Ovary (tissue), 9 donors: Measurements from ENCODE around the gene TXNDC17. TPM values are rescaled to one million over a fixed set of nuclear protein-coding genes. Genes with fewer than 3 reads are reported as not detected.

Source experiments
- DNase-seq, 5 donors: peaks; one replicate each; pipeline ENCODE4 v3.0.0-alpha.2; 2019 to 2020
- H3K27ac ChIP-seq, 2 donors: fragments of 200-600 bp; one replicate each; pipeline versions ENCODE4 v1.5.1 to v1.8.0; 2019 to 2022
- H3K27me3 ChIP-seq: fragments of 200-600 bp; one replicate; pipeline ENCODE4 v1.8.0; 2022
- H3K36me3 ChIP-seq: fragments of 200-600 bp; sonication (generic); one replicate; pipeline ENCODE4 v1.5.1; 2019
- H3K4me1 ChIP-seq: one replicate; pipeline ENCODE4 v1.8.1; 2013; ENCODE audit warnings: mild to moderate bottlenecking, moderate library complexity; ENCODE audit not compliant: insufficient read depth
- H3K4me3 ChIP-seq: fragments of 200-600 bp; sonication (generic); one replicate; pipeline ENCODE4 v1.5.1; 2017
- H3K9me3 ChIP-seq, 2 donors: fragments of 200-600 bp in 1 of 2; sonication (generic) in 1 of 2; one replicate each; pipeline versions ENCODE4 v1.5.1 to v1.8.1; 2013 to 2019; ENCODE audit warnings: mild to moderate bottlenecking in 1 of 2, moderate library complexity in 1 of 2
- EP300 ChIP-seq: sonication (generic); formaldehyde crosslinking; IDR thresholded peaks from one replicate; pipeline ENCODE4 v1.6.1; 2017; ENCODE audit warnings: antibody characterized with exemption
- POLR2A ChIP-seq: fragments of 450-650 bp; IDR thresholded peaks from one replicate; pipeline ENCODE4 v1.6.1; 2017; ENCODE audit warnings: antibody characterized with exemption, mild to moderate bottlenecking, moderate library complexity
- WGBS, 3 donors: extraction: QIAGEN DNeasy Blood & Tissue Kit in 1 of 3; methylation state at CpG; one replicate each; pipeline versions ENCODE4 v1.1.5 to v1.1.7; 2013 to 2017; 5-methylcytosine and 5-hydroxymethylcytosine counted together
- intact Hi-C, 4 donors: fragments of 100-400 bp; cut with DNase I; formaldehyde crosslinking; loops; one replicate each; pipeline versions ENCODE4 v1.11.0 to v1.15.1; 2022 to 2023
- polyA plus RNA-seq, 2 donors: library from polyadenylated mRNA; stranded (reverse); fragments of 200-250 nt in 1 of 2; fragments of 350-450 nt in 1 of 2; fragmentation: Illumina TruSeq in 1 of 2; extraction: RNeasy Lipid Tissue Mini Kit (QIAGEN cat#74804) in 1 of 2; gene quantifications; one replicate each; pipeline ENCODE4 v1.2.3, GENCODE V29; 2013 to 2014
- total RNA-seq, 7 donors: library from RNA; depleted of rRNA in 2 of 7; stranded (reverse); fragments of >200 nt in 2 of 7; fragmentation: NEBNext Ultra II Directional in 3 of 7; extraction: Animal tissue kit (Norgen Biotek cat#: 25700) in 3 of 7; gene quantifications; one replicate each; pipeline versions ENCODE4 v1.1.0 to v1.2.4, GENCODE V29; 2016 to 2023
- TF ChIP-seq, protein P1 (sequence below), 3 donors: fragments of 450-650 bp in 2 of 3; fragments of 200-600 bp in 1 of 3; IDR thresholded peaks; one replicate each; pipeline versions ENCODE4 v1.5.1 to v1.8.0; 2016 to 2022; ENCODE audit warnings: antibody characterized with exemption in 3 of 3, mild to moderate bottlenecking in 1 of 3
- donor health status: DM: no; HTN: no; CAD: no; lungs with moderate emphysema.
- donor health status: DM: no; HTN: no; CAD: no.
- donor health status: Bipolar disorder and iron deficiency.
- donor health status: DM: yes; HTN: yes; CAD: no.
- donor health status: DM: no; HTN: no; CAD: no.
- donor health status: DM: yes; HTN: yes; CAD: no.

The TXNDC17 gene
- total and polyA plus RNA-seq, 9 donors, result 19.0 to 104 (median 41.3) TPM

DNA sequence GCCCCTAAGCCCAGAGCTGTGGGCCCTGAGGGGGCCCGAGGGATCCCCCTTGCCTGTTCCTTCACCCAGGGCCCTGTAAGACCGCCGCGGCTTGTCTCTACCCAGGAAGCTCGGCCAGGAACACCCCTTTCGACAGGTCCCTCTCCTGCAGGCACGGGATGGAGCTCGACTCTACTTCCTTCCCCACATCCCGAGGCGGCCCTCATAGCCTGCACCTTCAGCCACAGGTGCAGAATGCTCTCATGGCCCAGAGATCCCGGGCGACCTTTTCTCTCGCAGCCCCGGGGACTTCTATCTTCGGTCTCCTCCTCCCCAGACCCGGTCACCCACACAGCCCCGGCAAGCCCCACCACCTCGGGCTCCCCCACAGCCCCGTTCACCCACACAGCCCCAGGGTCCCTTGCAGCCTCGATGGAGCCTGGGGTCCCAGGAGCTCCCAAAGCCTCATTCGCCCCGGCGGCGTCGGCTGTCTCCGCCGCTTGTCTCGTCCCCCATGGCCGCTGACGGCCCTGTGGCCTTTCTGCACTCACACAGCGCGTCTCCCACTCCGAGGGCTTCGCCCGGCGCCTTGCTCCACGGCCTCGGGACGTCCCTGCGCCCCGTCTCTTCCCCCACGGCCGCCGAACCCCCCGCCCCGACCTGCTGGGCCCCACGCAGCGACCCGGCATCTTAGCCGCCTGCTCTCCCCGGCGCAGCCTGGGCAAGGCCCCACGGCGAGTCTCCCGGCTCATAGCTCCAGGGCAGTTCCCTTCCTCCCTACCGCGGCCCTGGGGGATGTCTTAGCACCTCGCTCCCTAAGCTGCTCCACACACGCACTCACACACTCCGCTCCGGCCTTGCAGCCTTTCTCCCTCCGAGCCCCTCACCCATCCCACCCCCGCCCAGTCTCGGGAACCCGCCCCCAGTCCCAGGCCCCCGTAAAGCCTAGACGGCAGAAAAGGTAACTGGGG lies 999 bp upstream of the TXNDC17 start:
- Histone ChIP-seq H3K4me1 (peaks cover 18% of the 10 kb centered on the region), H3K27me3 (no peaks in the 10 kb centered on the region), H3K9me3 (no peaks in the 10 kb centered on the region), H3K36me3 (no peaks in the 10 kb centered on the region), H3K27ac (peak overlapping the region; percentile 62 to 66), H3K4me3 (peak overlapping the region; percentile 76)
- WGBS, 3 donors, result 0 to 1% (median 0%) methylated on average over 65 to 67 of the region's 67 CpGs
- TF ChIP-seq EP300, result no peak
- no peak for TF ChIP-seq POLR2A
- TF ChIP-seq, protein P1, sequence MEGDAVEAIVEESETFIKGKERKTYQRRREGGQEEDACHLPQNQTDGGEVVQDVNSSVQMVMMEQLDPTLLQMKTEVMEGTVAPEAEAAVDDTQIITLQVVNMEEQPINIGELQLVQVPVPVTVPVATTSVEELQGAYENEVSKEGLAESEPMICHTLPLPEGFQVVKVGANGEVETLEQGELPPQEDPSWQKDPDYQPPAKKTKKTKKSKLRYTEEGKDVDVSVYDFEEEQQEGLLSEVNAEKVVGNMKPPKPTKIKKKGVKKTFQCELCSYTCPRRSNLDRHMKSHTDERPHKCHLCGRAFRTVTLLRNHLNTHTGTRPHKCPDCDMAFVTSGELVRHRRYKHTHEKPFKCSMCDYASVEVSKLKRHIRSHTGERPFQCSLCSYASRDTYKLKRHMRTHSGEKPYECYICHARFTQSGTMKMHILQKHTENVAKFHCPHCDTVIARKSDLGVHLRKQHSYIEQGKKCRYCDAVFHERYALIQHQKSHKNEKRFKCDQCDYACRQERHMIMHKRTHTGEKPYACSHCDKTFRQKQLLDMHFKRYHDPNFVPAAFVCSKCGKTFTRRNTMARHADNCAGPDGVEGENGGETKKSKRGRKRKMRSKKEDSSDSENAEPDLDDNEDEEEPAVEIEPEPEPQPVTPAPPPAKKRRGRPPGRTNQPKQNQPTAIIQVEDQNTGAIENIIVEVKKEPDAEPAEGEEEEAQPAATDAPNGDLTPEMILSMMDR (IDR thresholded peaks at IDR 0.05), result no peak
- intact Hi-C loops, result loop anchor here in 2 of 4 donors (5.0 to 10.0 kb wide), 2 partner anchors 165 to 168 kb away; no protein-coding TSS in a partner anchor
- peak; percentile 32 to 62 (median 52) for DNase-seq

DNA sequence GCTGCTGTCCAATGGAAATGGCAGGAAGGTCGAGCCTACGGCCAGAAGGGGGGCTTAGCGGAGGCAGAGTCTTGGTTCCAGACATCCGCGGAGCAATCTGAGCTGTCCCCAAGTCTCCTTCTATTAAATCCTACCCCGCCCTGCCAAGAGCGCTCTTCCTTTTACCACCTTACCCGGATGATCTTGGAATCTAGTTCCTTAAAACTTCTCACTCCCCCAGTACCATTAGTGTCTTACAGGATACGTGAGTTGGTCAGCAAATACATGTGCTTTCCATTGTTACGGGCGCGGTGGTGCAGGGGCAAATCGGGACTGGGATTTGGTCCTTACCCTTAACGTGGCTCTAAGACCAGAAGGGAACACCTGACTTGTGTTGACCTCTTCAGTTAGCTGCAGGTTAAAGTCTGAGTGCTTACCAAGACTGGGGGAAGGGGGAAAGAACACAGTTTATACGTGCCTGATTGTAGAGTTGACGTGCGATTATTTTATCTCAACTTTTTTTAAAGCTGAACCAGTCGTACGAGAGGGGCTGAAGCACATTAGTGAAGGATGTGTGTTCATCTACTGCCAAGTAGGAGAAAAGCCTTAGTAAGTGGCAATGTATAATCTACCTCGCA lies 495 bp downstream of the TXNDC17 start:
- Histone ChIP-seq H3K27me3 (no peaks in the 10 kb centered on the region), H3K4me1 (peaks cover 18% of the 10 kb centered on the region), H3K4me3 (peak overlapping the region; percentile 76), H3K27ac (peak overlapping the region in 1 of 2 donors; percentile 62), H3K9me3 (no peaks in the 10 kb centered on the region), H3K36me3 (no peaks in the 10 kb centered on the region)
- no peak for TF ChIP-seq POLR2A
- no peak for TF ChIP-seq EP300
- TF ChIP-seq, protein P1 (IDR thresholded peaks at IDR 0.05), result no peak
- WGBS, 3 donors, result 2 to 5% (median 3%) methylated on average over 20 of the region's 20 CpGs
- intact Hi-C loops, result no loop called here
- DNase-seq, result no peak

DNA sequence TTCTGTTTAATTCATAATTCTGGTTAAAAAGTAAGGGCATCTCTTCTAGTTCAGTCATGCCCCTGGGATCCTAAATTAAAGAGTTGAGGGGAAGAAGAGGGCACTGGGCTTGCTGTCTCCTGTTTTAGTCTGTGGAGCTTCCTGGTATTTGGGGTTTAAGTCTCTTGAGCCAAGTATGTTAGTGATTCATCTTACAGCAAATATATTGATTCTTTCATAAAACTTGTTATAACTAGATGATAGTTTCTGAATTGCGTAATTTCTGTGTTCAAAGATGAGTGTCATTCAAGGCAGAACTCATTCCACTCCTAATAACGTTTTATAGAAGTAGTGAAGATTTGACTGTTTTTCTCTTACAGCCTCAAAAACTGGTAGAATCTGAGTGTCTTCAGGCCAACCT lies 1.7 kb downstream of the TXNDC17 start:
- 66 to 70% (median 68%) methylated on average over 2 of the region's 2 CpGs for WGBS, 3 donors
- no peaks in the 10 kb centered on the region for H3K27me3 ChIP-seq
- intact Hi-C loops, result no loop called here

DNA sequence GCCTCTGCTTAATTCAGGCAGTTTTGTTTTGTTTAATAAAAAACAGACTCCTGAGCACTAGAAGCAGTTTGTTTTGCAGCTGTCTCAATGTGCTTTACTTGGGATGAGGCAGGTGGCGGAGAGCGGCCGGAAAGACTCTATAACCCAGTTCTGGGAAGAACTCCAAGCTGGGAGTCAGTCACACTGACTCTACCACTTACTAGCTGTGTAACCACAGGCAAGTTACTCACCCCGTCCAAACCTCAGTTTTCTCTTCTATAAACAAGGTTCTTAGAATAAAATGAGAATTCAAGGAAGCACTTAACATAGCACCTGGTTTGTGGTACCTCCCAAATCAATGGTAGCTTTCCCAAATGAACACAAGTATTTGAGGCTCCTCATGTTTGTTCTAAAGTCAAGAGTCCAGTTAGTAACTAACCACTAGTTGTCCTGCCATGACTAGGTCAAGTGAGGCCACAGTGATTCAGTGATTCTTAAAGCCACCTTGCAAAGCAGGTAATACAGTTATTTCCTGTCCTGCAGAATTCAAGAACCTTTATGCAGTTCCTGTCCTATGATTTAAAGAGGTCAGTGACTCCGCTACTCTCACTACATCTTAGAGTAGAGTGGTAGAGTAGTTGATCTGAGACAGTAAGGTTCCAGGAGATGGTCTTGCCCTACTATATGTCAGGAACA lies 2.7 kb downstream of the TXNDC17 start:
- Histone ChIP-seq H3K27ac (no peak overlapping the region), H3K36me3 (no peaks in the 10 kb centered on the region), H3K4me1 (peaks cover 12% of the 10 kb centered on the region), H3K9me3 (no peaks in the 10 kb centered on the region), H3K27me3 (no peaks in the 10 kb centered on the region), H3K4me3 (no peak overlapping the region)
- TF ChIP-seq, protein P1 (IDR thresholded peaks at IDR 0.05), result no peak
- no peak for TF ChIP-seq POLR2A
- WGBS, 3 donors, result 53 to 80% (median 77%) methylated on average over 5 of the region's 5 CpGs
- intact Hi-C loops, result no loop called here
- no peak for DNase-seq

More for the DNA sequence above, 1.7 kb downstream of the TXNDC17 start:
- Histone ChIP-seq H3K9me3 (no peaks in the 10 kb centered on the region), H3K4me3 (no peak overlapping the region), H3K36me3 (no peaks in the 10 kb centered on the region), H3K4me1 (peaks cover 18% of the 10 kb centered on the region), H3K27ac (no peak overlapping the region)
- no peak for DNase-seq
- no peak for TF ChIP-seq EP300
- TF ChIP-seq, protein P1 (IDR thresholded peaks at IDR 0.05), result no peak
- no peak for TF ChIP-seq POLR2A
